H1 (cell line): ENCODE data around the gene PLA1A. TPM values are rescaled to one million over a fixed set of nuclear protein-coding genes. Genes with fewer than 3 reads are reported as not detected.

Source experiments
- CTCF ChIA-PET: fragments of 300-600 bp; sonication (Branson Sonifier 250); formaldehyde crosslinking; loops from one replicate; lab custom pipeline; 2021; ENCODE audit not compliant: partially characterized antibody; lab: Charles Lee
- POLR2A ChIA-PET: fragments of 300-600 bp; sonication (Branson Sonifier 250); formaldehyde crosslinking; loops from one replicate; lab custom pipeline; 2021; ENCODE audit warnings: inconsistent platforms; ENCODE audit not compliant: partially characterized antibody; lab: Charles Lee
- DNase-seq, 2 experiments: peaks; one replicate each; pipeline versions ENCODE4 v3.0.0 to v3.0.0-alpha.2; 2010 to 2022; ENCODE audit warnings: low spot score in 2 of 2, low read depth in 1 of 2, mixed read lengths in 1 of 2
- FAIRE-seq: peaks from 2 replicates; lab custom pipeline; 2011; peaks lifted over from hg19 to GRCh38; lab: Jason Lieb, UNC
- H2AFZ ChIP-seq: 2 replicates; pipeline ENCODE4 v1.8.1; 2012; ENCODE audit warnings: low read length, inconsistent platforms
- H2AK5ac ChIP-seq: 2 replicates; pipeline ENCODE4 v1.6.1; 2013; ENCODE audit warnings: low read depth, low read length
- H2BK120ac ChIP-seq: replicated peaks from 2 replicates; pipeline ENCODE3; 2013; ENCODE audit warnings: low read depth, low read length, inconsistent platforms
- H2BK12ac ChIP-seq: 2 replicates; pipeline ENCODE4 v1.6.1; 2013; ENCODE audit warnings: low read depth, low read length
- H2BK15ac ChIP-seq: 2 replicates; pipeline ENCODE4 v1.6.1; 2013; ENCODE audit warnings: low read length
- H2BK20ac ChIP-seq: 2 replicates; pipeline ENCODE4 v1.6.1; 2013; ENCODE audit warnings: low read length
- H2BK5ac ChIP-seq: 2 replicates; pipeline ENCODE4 v1.6.1; 2013; ENCODE audit warnings: low read depth, low read length
- H3K14ac ChIP-seq: 2 replicates; pipeline ENCODE4 v1.6.1; 2013; ENCODE audit warnings: inconsistent platforms; ENCODE audit not compliant: insufficient read length
- H3K18ac ChIP-seq: 2 replicates; pipeline ENCODE4 v1.6.1; 2013; ENCODE audit warnings: low read length; ENCODE audit errors: extremely low read depth
- H3K23ac ChIP-seq: 2 replicates; pipeline ENCODE4 v1.6.1; 2013; ENCODE audit warnings: inconsistent platforms; ENCODE audit not compliant: insufficient read length
- H3K23me2 ChIP-seq: 2 replicates; pipeline ENCODE4 v1.6.1; 2013; ENCODE audit warnings: low read depth, low read length
- H3K27ac ChIP-seq: 2 replicates; pipeline ENCODE4 v1.6.1; 2011; ENCODE audit warnings: low read depth, low read length, inconsistent platforms
- H3K27me3 ChIP-seq, 4 experiments: replicated peaks in 1 of 4; 1 replicate in 1 of 4; 2 replicates in 3 of 4; pipeline versions ENCODE4 v1.6.1 to v1.8.1; 2011 to 2013; ENCODE audit warnings: low read length in 3 of 4, mild to moderate bottlenecking in 3 of 4, inconsistent platforms in 2 of 4, mixed read lengths in 2 of 4, moderate library complexity in 1 of 4; ENCODE audit not compliant: control insufficient read depth in 3 of 4, insufficient read depth in 3 of 4; ENCODE audit errors: extremely low read depth in 1 of 4
- H3K36me3 ChIP-seq, 4 experiments: 2 replicates each; pipeline versions ENCODE4 v1.6.1 to v1.8.1; 2011 to 2013; ENCODE audit warnings: mild to moderate bottlenecking in 4 of 4, low read length in 3 of 4, moderate library complexity in 2 of 4, control low read depth in 1 of 4, inconsistent platforms in 1 of 4; ENCODE audit not compliant: insufficient read depth in 4 of 4, control insufficient read depth in 2 of 4
- H3K4ac ChIP-seq: replicated peaks from 2 replicates; pipeline ENCODE3; 2013; ENCODE audit warnings: low read length, low read depth, mixed read lengths, inconsistent platforms; ENCODE audit not compliant: insufficient read length
- H3K4me1 ChIP-seq, 4 experiments: replicated peaks in 1 of 4; 1 replicate in 1 of 4; 2 replicates in 3 of 4; pipeline versions ENCODE4 v1.6.1 to v1.8.1; 2011 to 2013; ENCODE audit warnings: low read length in 3 of 4, inconsistent platforms in 2 of 4, mixed read lengths in 1 of 4; ENCODE audit not compliant: insufficient read depth in 4 of 4, control insufficient read depth in 3 of 4
- H3K4me2 ChIP-seq, 2 experiments: 2 replicates each; pipeline versions ENCODE4 v1.6.1 to v1.8.1; 2011 to 2013; ENCODE audit warnings: low read depth in 2 of 2, low read length in 2 of 2, control low read depth in 1 of 2, inconsistent platforms in 1 of 2, mild to moderate bottlenecking in 1 of 2; ENCODE audit not compliant: insufficient read depth in 1 of 2
- H3K4me3 ChIP-seq, 4 experiments: fragments of 200-600, 300-600 bp in 1 of 4; sonication (generic), shearing (Covaris generic), sonication (Bioruptor Twin) in 1 of 4; 2 replicates each; pipeline versions ENCODE4 v1.5.1 to v1.8.1; 2011 to 2016; ENCODE audit warnings: low read length in 4 of 4, low read depth in 3 of 4, control low read depth in 2 of 4, inconsistent platforms in 2 of 4, mild to moderate bottlenecking in 2 of 4, mixed read lengths in 1 of 4, moderate library complexity in 1 of 4; ENCODE audit not compliant: insufficient read depth in 2 of 4; ENCODE audit errors: extremely low read depth in 1 of 4
- H3K56ac ChIP-seq: replicated peaks from 2 replicates; pipeline ENCODE3; 2013; ENCODE audit warnings: low read depth, mild to moderate bottlenecking, mixed read lengths, low read length, inconsistent platforms; ENCODE audit not compliant: insufficient read length
- H3K79me1 ChIP-seq: 2 replicates; pipeline ENCODE4 v1.6.1; 2013; ENCODE audit warnings: low read depth, low read length, control low read depth
- H3K79me2 ChIP-seq, 2 experiments: 2 replicates each; pipeline versions ENCODE4 v1.6.1 to v1.8.1; 2012 to 2013; ENCODE audit warnings: low read length in 2 of 2, mild to moderate bottlenecking in 2 of 2, inconsistent platforms in 1 of 2; ENCODE audit not compliant: insufficient read depth in 2 of 2, control insufficient read depth in 1 of 2
- H3K9ac ChIP-seq, 4 experiments: replicated peaks in 1 of 4; 1 replicate in 1 of 4; 2 replicates in 3 of 4; pipeline versions ENCODE4 v1.6.1 to v1.8.1; 2011 to 2013; ENCODE audit warnings: low read depth in 3 of 4, low read length in 3 of 4, control low read depth in 2 of 4, mild to moderate bottlenecking in 2 of 4, moderate library complexity in 2 of 4, inconsistent platforms in 1 of 4; ENCODE audit errors: extremely low read depth in 1 of 4
- H3K9me3 ChIP-seq, 2 experiments: 2 replicates each; pipeline versions ENCODE4 v1.6.1 to v1.8.1; 2012 to 2013; ENCODE audit warnings: mild to moderate bottlenecking in 2 of 2, moderate library complexity in 2 of 2, control low read depth in 1 of 2, inconsistent platforms in 1 of 2, low read depth in 1 of 2, low read length in 1 of 2, mixed read lengths in 1 of 2; ENCODE audit not compliant: insufficient read depth in 2 of 2
- H4K20me1 ChIP-seq, 2 experiments: replicated peaks in 1 of 2; 2 replicates each; pipeline versions ENCODE3 to v1.8.1; 2011 to 2013; ENCODE audit warnings: inconsistent platforms in 2 of 2, low read length in 2 of 2, mild to moderate bottlenecking in 1 of 2; ENCODE audit not compliant: insufficient read depth in 2 of 2, control insufficient read depth in 1 of 2
- H4K5ac ChIP-seq: 2 replicates; pipeline ENCODE4 v1.6.1; 2013; ENCODE audit warnings: low read length, low read depth, mixed read lengths, inconsistent platforms; ENCODE audit not compliant: insufficient read length
- H4K8ac ChIP-seq: 2 replicates; pipeline ENCODE4 v1.8.0; 2013; ENCODE audit warnings: mild to moderate bottlenecking, moderate library complexity, low read length, inconsistent platforms; ENCODE audit not compliant: insufficient read depth; ENCODE audit errors: extremely low read depth
- H4K91ac ChIP-seq: replicated peaks from 2 replicates; pipeline ENCODE3; 2013; ENCODE audit warnings: low read length, mixed read lengths, inconsistent platforms; ENCODE audit not compliant: insufficient read length
- SIRT6 ChIP-seq: IDR thresholded peaks from one replicate; pipeline ENCODE4 v1.7.1; 2012; ENCODE audit warnings: low read length, inconsistent platforms
- SIX5 ChIP-seq: IDR thresholded peaks from 2 replicates; pipeline ENCODE4 v1.6.1; 2011; ENCODE audit warnings: mild to moderate bottlenecking, low read depth, low read length
- YY1 ChIP-seq: IDR thresholded peaks from 2 replicates; pipeline ENCODE4 v1.6.1; 2011; ENCODE audit warnings: low read depth, mild to moderate bottlenecking, low read length
- WGBS, 2 experiments: shearing (Covaris generic) in 1 of 2; methylation state at CpG; one replicate each; pipeline versions ENCODE4 v1.1.6 to v1.1.7; 2013 to 2015; ENCODE audit warnings: low lambda C conversion rate in 2 of 2, mixed read lengths in 2 of 2, inconsistent platforms in 1 of 2, low coverage in 1 of 2, missing lambda C conversion rate in 1 of 2; ENCODE audit not compliant: insufficient replicate concordance in 2 of 2, insufficient coverage in 1 of 2, insufficient read length in 1 of 2; ENCODE audit errors: extremely low coverage in 1 of 2, missing lambda C conversion rate in 1 of 2; 5-methylcytosine and 5-hydroxymethylcytosine counted together
- polyA plus RNA-seq, 7 experiments: library from polyadenylated mRNA; depleted of rRNA in 3 of 7; stranded (reverse) in 5 of 7; unstranded in 2 of 7; fragments of >200 nt in 5 of 7; fragments of 200-250 nt in 2 of 7; gene quantifications; 1 replicate in 5 of 7; 2 replicates in 1 of 7; 4 replicates in 1 of 7; pipeline versions ENCODE4 v1.2.1 to v1.2.3, GENCODE V29; 2011 to 2013; ENCODE audit warnings: missing spikeins in 2 of 7, mixed read lengths in 2 of 7
- total RNA-seq: library from RNA; stranded (reverse); fragmentation: NEBNext Ultra II Directional; extraction: Animal tissue kit (Norgen Biotek cat#: 25700); gene quantifications from 2 replicates; pipeline ENCODE4 v1.2.1, GENCODE V29; 2021

The PLA1A gene
- total and polyA plus RNA-seq, 2 of the 8 experiments (the other 6 are each of a cell fraction or from before 2014, with no cell fraction given): not detected

DNA sequence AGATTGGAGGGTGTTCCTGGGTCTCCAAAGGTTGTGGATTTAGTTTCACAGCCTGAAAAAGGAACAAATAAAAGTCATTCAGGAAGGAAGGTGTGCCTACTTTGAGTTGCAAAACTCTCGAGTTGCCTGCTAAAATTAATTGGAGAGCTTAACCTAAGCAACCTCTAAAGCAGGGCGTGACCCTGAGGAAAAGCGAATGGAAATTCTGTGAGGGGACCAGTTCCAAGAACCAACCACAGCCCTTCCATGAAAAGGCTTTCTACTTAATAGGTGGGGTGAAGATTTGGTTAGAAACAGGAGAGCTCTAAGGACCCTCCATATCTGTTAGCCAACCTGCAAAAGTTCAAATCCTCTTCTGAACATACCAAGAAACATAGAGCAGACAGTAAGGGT, 39.8 kb upstream of the PLA1A start:
- WGBS, 2 experiments: 84% methylated on average over 3 of the region's 3 CpGs; no CpG with 5 or more reads in 1 of the 2 experiments
- H4K20me1 ChIP-seq: no peaks in the 10 kb centered on the region
- H3K18ac ChIP-seq: no peak overlapping the region
- H3K9me3 ChIP-seq: no peaks in the 10 kb centered on the region
- H3K27ac ChIP-seq: no peak overlapping the region
- no peaks in the 10 kb centered on the region for H3K36me3 ChIP-seq
- POLR2A ChIA-PET: no interaction called here
- no peak overlapping the region for H2BK120ac ChIP-seq
- no peaks in the 10 kb centered on the region for H3K27me3 ChIP-seq
- H3K14ac ChIP-seq: no peak overlapping the region
- no peaks in the 10 kb centered on the region for H3K79me1 ChIP-seq
- H4K8ac ChIP-seq: no peak overlapping the region
- H2AFZ ChIP-seq: no peak overlapping the region; the same call in none of the 2 replicates
- FAIRE-seq (no peak), DNase-seq (no peak)
- H2BK5ac ChIP-seq: no peak overlapping the region
- H4K91ac ChIP-seq: no peak overlapping the region
- no peak overlapping the region for H3K23ac ChIP-seq
- H2BK20ac ChIP-seq: no peak overlapping the region
- CTCF ChIA-PET: interaction anchor here (1.3 kb wide), 1 partner anchor 105 kb away, joined by 4 read pairs; no protein-coding TSS in a partner anchor
- no peak overlapping the region for H3K9ac ChIP-seq
- no peak overlapping the region for H3K4me2 ChIP-seq
- no peak overlapping the region for H3K4ac ChIP-seq
- H2BK15ac ChIP-seq: no peak overlapping the region
- H3K4me3 ChIP-seq: no peak overlapping the region
- H3K56ac ChIP-seq: no peak overlapping the region
- no peaks in the 10 kb centered on the region for H3K23me2 ChIP-seq
- H3K4me1 ChIP-seq: peaks cover 0 to 4% (median 2%) of the 10 kb centered on the region in 4 experiments; a peak in 2 of 7 replicates
- no peak overlapping the region for H2BK12ac ChIP-seq
- H4K5ac ChIP-seq: no peak overlapping the region
- H3K79me2 ChIP-seq: no peaks in the 10 kb centered on the region
- H2AK5ac ChIP-seq: no peak overlapping the region
- TF ChIP-seq SIX5 (no peak), SIRT6 (no peak), YY1 (no peak)
